Liver (tissue), 9 donors: ENCODE results near the gene CSPG4. TPM values are rescaled to one million over a fixed set of nuclear protein-coding genes. Genes with fewer than 3 reads are reported as not detected.

Experiments
- DNase-seq: peaks from one replicate; pipeline ENCODE4 v3.0.0-alpha.2; 2017; ENCODE audit warnings: low spot score
- H3K27ac ChIP-seq, 2 donors: one replicate each; pipeline ENCODE4 v1.7.0; 2013; ENCODE audit warnings: inconsistent platforms in 2 of 2, low read length in 2 of 2, control low read depth in 1 of 2, low read depth in 1 of 2, mild to moderate bottlenecking in 1 of 2
- H3K27me3 ChIP-seq, 4 donors: one replicate each; pipeline versions ENCODE4 v1.6.1 to v1.7.0; 2013; ENCODE audit warnings: low read length in 3 of 4, inconsistent platforms in 1 of 4, mild to moderate bottlenecking in 1 of 4, moderate library complexity in 1 of 4; ENCODE audit not compliant: control insufficient read depth in 4 of 4, insufficient read depth in 4 of 4
- H3K36me3 ChIP-seq, 4 donors: one replicate each; pipeline versions ENCODE4 v1.6.1 to v1.7.0; 2013; ENCODE audit warnings: low read length in 3 of 4, mild to moderate bottlenecking in 3 of 4, low read depth in 1 of 4, moderate library complexity in 1 of 4; ENCODE audit not compliant: control insufficient read depth in 4 of 4, insufficient read depth in 3 of 4
- H3K4me1 ChIP-seq, 4 donors: one replicate each; pipeline versions ENCODE4 v1.6.1 to v1.7.0; 2013; ENCODE audit warnings: low read length in 3 of 4, mild to moderate bottlenecking in 3 of 4, moderate library complexity in 1 of 4; ENCODE audit not compliant: control insufficient read depth in 4 of 4, insufficient read depth in 4 of 4
- H3K4me3 ChIP-seq, 3 donors: one replicate each; pipeline versions ENCODE4 v1.6.1 to v1.7.0; 2013; ENCODE audit warnings: low read length in 3 of 3, control low read depth in 1 of 3, low read depth in 1 of 3, mild to moderate bottlenecking in 1 of 3
- H3K9ac ChIP-seq, 2 donors: one replicate each; pipeline ENCODE4 v1.7.0; 2013; ENCODE audit warnings: low read length in 2 of 2, mild to moderate bottlenecking in 2 of 2, moderate library complexity in 2 of 2, control low read depth in 1 of 2, low read depth in 1 of 2
- H3K9me3 ChIP-seq, 4 donors: one replicate each; pipeline versions ENCODE4 v1.6.1 to v1.7.0; 2013; ENCODE audit warnings: low read length in 3 of 4; ENCODE audit not compliant: control insufficient read depth in 4 of 4
- ATF3 ChIP-seq: IDR thresholded peaks from 2 replicates; pipeline ENCODE4 v1.6.1; 2016; ENCODE audit warnings: antibody characterized with exemption
- EGR1 ChIP-seq, 2 donors: IDR thresholded peaks; 2 replicates each; pipeline ENCODE4 v1.6.1; 2016 to 2018; ENCODE audit warnings: antibody characterized with exemption in 2 of 2, low read depth in 2 of 2
- FOXA1 ChIP-seq: IDR thresholded peaks from 2 replicates; pipeline ENCODE4 v1.6.1; 2016; ENCODE audit warnings: antibody characterized with exemption
- FOXA2 ChIP-seq: IDR thresholded peaks from 2 replicates; pipeline ENCODE4 v1.6.1; 2016; ENCODE audit warnings: antibody characterized with exemption
- GABPA ChIP-seq, 2 donors: IDR thresholded peaks in 1 of 2; conservative IDR thresholded peaks in 1 of 2; 2 replicates each; pipeline ENCODE4 v1.6.1; 2016; ENCODE audit warnings: antibody characterized with exemption in 2 of 2, mild to moderate bottlenecking in 1 of 2, moderate library complexity in 1 of 2
- HNF4A ChIP-seq, 2 donors: conservative IDR thresholded peaks; 2 replicates each; pipeline ENCODE4 v1.6.1; 2016; ENCODE audit warnings: antibody characterized with exemption in 2 of 2, mild to moderate bottlenecking in 2 of 2
- HNF4G ChIP-seq: IDR thresholded peaks from 2 replicates; pipeline ENCODE4 v1.6.1; 2016; ENCODE audit warnings: antibody characterized with exemption
- JUND ChIP-seq, 2 donors: IDR thresholded peaks; 2 replicates each; pipeline ENCODE4 v1.6.1; 2016; ENCODE audit warnings: antibody characterized with exemption in 2 of 2
- MAX ChIP-seq: IDR thresholded peaks from 2 replicates; pipeline ENCODE4 v1.6.1; 2016; ENCODE audit warnings: antibody characterized with exemption
- NR2F2 ChIP-seq: IDR thresholded peaks from 2 replicates; pipeline ENCODE4 v1.6.1; 2016; ENCODE audit warnings: antibody characterized with exemption
- RAD21 ChIP-seq, 2 donors: IDR thresholded peaks; 2 replicates each; pipeline ENCODE4 v1.6.1; 2016; ENCODE audit warnings: antibody characterized with exemption in 2 of 2, mild to moderate bottlenecking in 2 of 2
- RXRA ChIP-seq, 2 donors: IDR thresholded peaks; 2 replicates each; pipeline ENCODE4 v1.6.1; 2017 to 2018; ENCODE audit warnings: antibody characterized with exemption in 2 of 2, mild to moderate bottlenecking in 1 of 2
- SP1 ChIP-seq: IDR thresholded peaks from 2 replicates; pipeline ENCODE4 v1.6.1; 2018; ENCODE audit warnings: antibody characterized with exemption, mild to moderate bottlenecking
- TAF1 ChIP-seq: conservative IDR thresholded peaks from 2 replicates; pipeline ENCODE4 v1.6.1; 2016; ENCODE audit warnings: antibody characterized with exemption, mild to moderate bottlenecking
- YY1 ChIP-seq: IDR thresholded peaks from 2 replicates; pipeline ENCODE4 v1.6.1; 2016; ENCODE audit warnings: antibody characterized with exemption, mild to moderate bottlenecking
- WGBS: extraction: QIAGEN DNeasy Blood & Tissue Kit; methylation state at CpG from one replicate; pipeline ENCODE4 v1.1.7; 2013; 5-methylcytosine and 5-hydroxymethylcytosine counted together
- polyA plus RNA-seq, 2 donors: library from polyadenylated mRNA; stranded (reverse) in 1 of 2; unstranded in 1 of 2; fragments of 200-250 nt in 1 of 2; fragments of >200 nt in 1 of 2; fragmentation: Nextera tagmentation in 1 of 2; extraction: Ambion mirVana in 1 of 2; gene quantifications; one replicate each; pipeline versions ENCODE4 v1.2.1 to v1.2.3, GENCODE V29; 2013 to 2015
- total RNA-seq, 2 donors: library from RNA; depleted of rRNA; stranded (reverse); fragments of >200 nt; gene quantifications; one replicate each; pipeline ENCODE4 v1.2.3, GENCODE V29; 2014
- TF ChIP-seq, protein P1 (sequence below): IDR thresholded peaks from 2 replicates; pipeline ENCODE4 v1.6.1; 2016; ENCODE audit warnings: antibody characterized with exemption
- TF ChIP-seq, protein P2 (sequence below): IDR thresholded peaks from 2 replicates; pipeline ENCODE4 v1.6.1; 2016; ENCODE audit warnings: antibody characterized with exemption, mild to moderate bottlenecking
- TF ChIP-seq, protein P3 (sequence below): fragments of 150-350 bp; IDR thresholded peaks from 2 replicates; pipeline ENCODE4 v1.5.1; 2017; ENCODE audit warnings: improper control_type of control experiment, low read depth, low read length; ENCODE audit not compliant: missing input control
- donor health status: healthy.
- donor health status: healthy.
- donor health status: healthy.
- donor health status: healthy.
- donor health status: healthy.

Gene CSPG4
- total and polyA plus RNA-seq, 4 donors = 0.07 to 1.5 (median 0.76) TPM

DNA sequence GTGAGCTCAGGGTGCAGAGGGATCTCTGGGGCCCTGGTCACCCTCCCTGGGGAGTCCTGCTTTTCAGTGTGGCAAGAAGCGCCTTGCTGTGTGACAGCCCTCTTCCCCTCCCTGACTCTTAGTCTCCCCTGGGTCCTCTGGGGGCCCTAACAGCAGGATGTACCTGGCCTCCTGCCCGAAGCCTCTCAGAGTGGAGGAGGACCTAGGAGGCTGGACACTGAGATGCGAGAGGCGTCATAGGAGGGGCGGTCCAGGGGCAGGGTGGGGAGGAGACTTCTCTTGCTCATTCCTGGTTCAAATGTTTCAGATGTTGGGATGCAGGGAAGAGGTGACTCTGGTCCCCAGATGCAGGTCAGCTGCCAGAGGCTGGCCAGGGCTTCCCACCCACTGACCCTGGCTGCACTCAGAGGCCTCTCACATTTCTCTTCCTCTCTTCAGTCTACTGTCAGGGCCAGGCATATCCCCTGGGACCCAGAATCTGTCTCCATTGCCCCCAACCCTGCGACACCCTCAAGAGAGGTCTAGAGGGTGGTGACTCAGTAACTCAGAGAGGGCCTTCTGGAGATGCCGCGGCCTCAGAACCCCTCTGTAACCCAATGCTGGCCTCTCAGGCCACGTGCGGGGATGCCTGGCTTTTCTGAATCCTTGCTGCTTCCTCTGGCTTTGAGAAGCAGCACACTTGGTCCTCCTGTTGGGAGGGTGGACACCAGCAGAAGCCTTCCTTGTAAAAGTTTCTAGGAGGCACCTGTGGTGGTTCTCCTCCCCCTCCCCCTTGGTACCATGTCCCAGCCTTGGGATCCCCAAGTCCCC is 39.0 kb downstream of the CSPG4 start (continued):
- TF ChIP-seq, protein P1, sequence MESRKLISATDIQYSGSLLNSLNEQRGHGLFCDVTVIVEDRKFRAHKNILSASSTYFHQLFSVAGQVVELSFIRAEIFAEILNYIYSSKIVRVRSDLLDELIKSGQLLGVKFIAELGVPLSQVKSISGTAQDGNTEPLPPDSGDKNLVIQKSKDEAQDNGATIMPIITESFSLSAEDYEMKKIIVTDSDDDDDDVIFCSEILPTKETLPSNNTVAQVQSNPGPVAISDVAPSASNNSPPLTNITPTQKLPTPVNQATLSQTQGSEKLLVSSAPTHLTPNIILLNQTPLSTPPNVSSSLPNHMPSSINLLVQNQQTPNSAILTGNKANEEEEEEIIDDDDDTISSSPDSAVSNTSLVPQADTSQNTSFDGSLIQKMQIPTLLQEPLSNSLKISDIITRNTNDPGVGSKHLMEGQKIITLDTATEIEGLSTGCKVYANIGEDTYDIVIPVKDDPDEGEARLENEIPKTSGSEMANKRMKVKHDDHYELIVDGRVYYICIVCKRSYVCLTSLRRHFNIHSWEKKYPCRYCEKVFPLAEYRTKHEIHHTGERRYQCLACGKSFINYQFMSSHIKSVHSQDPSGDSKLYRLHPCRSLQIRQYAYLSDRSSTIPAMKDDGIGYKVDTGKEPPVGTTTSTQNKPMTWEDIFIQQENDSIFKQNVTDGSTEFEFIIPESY = no peak
- no peak for TF ChIP-seq GABPA (IDR thresholded peaks at IDR 0.05 in 1 of 2, conservative IDR thresholded peaks at IDR 0.05 in 1 of 2)
- TF ChIP-seq RAD21 (IDR thresholded peaks at IDR 0.05) = no peak
- TF ChIP-seq FOXA1 = no peak
- TF ChIP-seq EGR1 (IDR thresholded peaks at IDR 0.05; ENCODE audit: low read depth in 2 of 2) = no peak
- no peak for TF ChIP-seq YY1

DNA sequence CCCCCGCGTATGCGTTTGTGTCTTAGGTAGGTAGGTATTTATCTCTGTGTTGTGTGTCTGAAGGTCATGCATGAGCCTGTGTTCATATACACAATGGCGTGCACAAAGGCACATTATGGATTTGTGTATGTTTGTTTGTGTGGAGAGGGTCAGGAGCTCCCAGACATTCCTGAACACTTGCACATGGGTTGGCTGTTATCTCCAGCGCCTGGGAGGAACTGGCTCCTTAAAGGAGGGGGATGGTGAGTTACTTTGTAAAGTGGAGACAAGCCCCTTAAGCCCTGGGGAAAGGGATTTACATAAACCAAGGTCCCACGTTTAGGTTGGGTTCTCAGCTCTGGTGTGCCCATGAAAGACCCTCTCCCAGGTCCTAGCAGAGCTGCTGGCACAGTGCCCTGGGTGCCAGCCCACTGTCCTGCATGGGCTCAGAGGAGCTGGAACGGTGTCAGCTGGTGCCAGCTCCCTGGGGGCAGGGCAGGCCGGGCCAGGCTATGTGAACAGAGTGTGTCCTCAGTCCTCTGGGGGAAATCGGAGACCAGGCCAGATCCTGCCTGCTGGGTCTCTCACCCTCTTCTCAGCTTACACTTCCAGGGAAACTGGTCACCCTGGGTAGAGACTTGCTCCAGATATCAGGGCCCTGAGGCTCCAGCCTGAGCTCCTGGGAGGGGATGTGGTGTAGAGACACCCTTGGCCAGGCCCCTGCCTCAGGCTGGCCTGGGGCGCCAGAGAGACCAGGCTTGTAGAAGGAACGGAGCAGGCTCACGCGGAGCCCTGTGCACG is 39.8 kb downstream of the CSPG4 start:
- TF ChIP-seq, protein P2, sequence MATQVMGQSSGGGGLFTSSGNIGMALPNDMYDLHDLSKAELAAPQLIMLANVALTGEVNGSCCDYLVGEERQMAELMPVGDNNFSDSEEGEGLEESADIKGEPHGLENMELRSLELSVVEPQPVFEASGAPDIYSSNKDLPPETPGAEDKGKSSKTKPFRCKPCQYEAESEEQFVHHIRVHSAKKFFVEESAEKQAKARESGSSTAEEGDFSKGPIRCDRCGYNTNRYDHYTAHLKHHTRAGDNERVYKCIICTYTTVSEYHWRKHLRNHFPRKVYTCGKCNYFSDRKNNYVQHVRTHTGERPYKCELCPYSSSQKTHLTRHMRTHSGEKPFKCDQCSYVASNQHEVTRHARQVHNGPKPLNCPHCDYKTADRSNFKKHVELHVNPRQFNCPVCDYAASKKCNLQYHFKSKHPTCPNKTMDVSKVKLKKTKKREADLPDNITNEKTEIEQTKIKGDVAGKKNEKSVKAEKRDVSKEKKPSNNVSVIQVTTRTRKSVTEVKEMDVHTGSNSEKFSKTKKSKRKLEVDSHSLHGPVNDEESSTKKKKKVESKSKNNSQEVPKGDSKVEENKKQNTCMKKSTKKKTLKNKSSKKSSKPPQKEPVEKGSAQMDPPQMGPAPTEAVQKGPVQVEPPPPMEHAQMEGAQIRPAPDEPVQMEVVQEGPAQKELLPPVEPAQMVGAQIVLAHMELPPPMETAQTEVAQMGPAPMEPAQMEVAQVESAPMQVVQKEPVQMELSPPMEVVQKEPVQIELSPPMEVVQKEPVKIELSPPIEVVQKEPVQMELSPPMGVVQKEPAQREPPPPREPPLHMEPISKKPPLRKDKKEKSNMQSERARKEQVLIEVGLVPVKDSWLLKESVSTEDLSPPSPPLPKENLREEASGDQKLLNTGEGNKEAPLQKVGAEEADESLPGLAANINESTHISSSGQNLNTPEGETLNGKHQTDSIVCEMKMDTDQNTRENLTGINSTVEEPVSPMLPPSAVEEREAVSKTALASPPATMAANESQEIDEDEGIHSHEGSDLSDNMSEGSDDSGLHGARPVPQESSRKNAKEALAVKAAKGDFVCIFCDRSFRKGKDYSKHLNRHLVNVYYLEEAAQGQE = no peak
- TF ChIP-seq EGR1 (IDR thresholded peaks at IDR 0.05; ENCODE audit: low read depth in 2 of 2) (no peak), TAF1 (no peak), FOXA1 (no peak), RAD21 (IDR thresholded peaks at IDR 0.05) (no peak), NR2F2 (no peak), HNF4G (no peak), HNF4A (conservative IDR thresholded peaks at IDR 0.05) (no peak), FOXA2 (no peak), JUND (IDR thresholded peaks at IDR 0.05) (no peak), GABPA (IDR thresholded peaks at IDR 0.05 in 1 of 2, conservative IDR thresholded peaks at IDR 0.05 in 1 of 2) (no peak), YY1 (no peak), SP1 (no peak), ATF3 (no peak), RXRA (IDR thresholded peaks at IDR 0.05) (no peak), MAX (no peak)
- TF ChIP-seq, protein P1 = no peak
- TF ChIP-seq, protein P3, sequence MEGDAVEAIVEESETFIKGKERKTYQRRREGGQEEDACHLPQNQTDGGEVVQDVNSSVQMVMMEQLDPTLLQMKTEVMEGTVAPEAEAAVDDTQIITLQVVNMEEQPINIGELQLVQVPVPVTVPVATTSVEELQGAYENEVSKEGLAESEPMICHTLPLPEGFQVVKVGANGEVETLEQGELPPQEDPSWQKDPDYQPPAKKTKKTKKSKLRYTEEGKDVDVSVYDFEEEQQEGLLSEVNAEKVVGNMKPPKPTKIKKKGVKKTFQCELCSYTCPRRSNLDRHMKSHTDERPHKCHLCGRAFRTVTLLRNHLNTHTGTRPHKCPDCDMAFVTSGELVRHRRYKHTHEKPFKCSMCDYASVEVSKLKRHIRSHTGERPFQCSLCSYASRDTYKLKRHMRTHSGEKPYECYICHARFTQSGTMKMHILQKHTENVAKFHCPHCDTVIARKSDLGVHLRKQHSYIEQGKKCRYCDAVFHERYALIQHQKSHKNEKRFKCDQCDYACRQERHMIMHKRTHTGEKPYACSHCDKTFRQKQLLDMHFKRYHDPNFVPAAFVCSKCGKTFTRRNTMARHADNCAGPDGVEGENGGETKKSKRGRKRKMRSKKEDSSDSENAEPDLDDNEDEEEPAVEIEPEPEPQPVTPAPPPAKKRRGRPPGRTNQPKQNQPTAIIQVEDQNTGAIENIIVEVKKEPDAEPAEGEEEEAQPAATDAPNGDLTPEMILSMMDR = no peak
- 76% methylated on average over 14 of the region's 14 CpGs for WGBS
- no peaks in the 10 kb centered on the region for H3K36me3 ChIP-seq
- H3K4me1 ChIP-seq = peaks cover 0 to 2% (median 0%) of the 10 kb centered on the region in 4 donors
- no peak overlapping the region for H3K9ac ChIP-seq
- no peak overlapping the region for H3K27ac ChIP-seq
- no peak for DNase-seq
- H3K9me3 ChIP-seq = no peaks in the 10 kb centered on the region
- H3K4me3 ChIP-seq = no peak overlapping the region
- no peaks in the 10 kb centered on the region for H3K27me3 ChIP-seq
